Measurements from ENCODE around the gene PHIP. TPM values are rescaled to one million over a fixed set of nuclear protein-coding genes. Genes with fewer than 3 reads are reported as not detected.

PHIP gene
- polyA plus RNA-seq, 3 donors = 3.2 to 10.8 (median 5.1) TPM

GRCh38 chr6:78986161-78986560 lies 91.9 kb downstream of the PHIP start:
- H3K27me3 ChIP-seq (ENCODE audit: control insufficient read depth in 2 of 2, insufficient read depth in 2 of 2, low read length in 2 of 2) = no peaks in the 10 kb centered on the region
- WGBS (ENCODE audit: insufficient coverage) = no CpG with 5 or more reads among the region's 1 CpG
- H4K20me1 ChIP-seq (ENCODE audit: insufficient read depth, low read length) = peaks cover 4% of the 10 kb centered on the region
- no peak for TF ChIP-seq CTCF (IDR thresholded peaks at IDR 0.05)
- no peak overlapping the region for H3K4me2 ChIP-seq (replicated peaks; ENCODE audit: extremely low read depth, low read length, poor library complexity, severe bottlenecking)
- no peaks in the 10 kb centered on the region for H3K9me3 ChIP-seq (replicated peaks in 1 of 2; ENCODE audit: control insufficient read depth in 1 of 2, insufficient read depth in 1 of 2, low read length in 2 of 2)
- H3K4me3 Mint-ChIP-seq = no peak overlapping the region
- H3K27ac Mint-ChIP-seq = no peak overlapping the region
- no peaks in the 10 kb centered on the region for H3K27me3 Mint-ChIP-seq (ENCODE audit: low read depth in 3 of 3)
- H3K4me1 Mint-ChIP-seq = no peaks in the 10 kb centered on the region
- no peak overlapping the region for H3K4me3 ChIP-seq (replicated peaks in 1 of 3; ENCODE audit: low read depth in 2 of 3, low read length in 3 of 3)
- peaks cover 98 to 100% of the 10 kb centered on the region in 2 donors for H3K36me3 ChIP-seq (replicated peaks in 1 of 2; ENCODE audit: control insufficient read depth in 1 of 2, insufficient read depth in 2 of 2, low read length in 2 of 2)
- DNase-seq = no peak
- intact Hi-C loops (cut with micrococcal nuclease) = no loop called here
- no peak overlapping the region for H3K9ac ChIP-seq (ENCODE audit: insufficient read depth, low read length, poor library complexity, severe bottlenecking)
- H2AFZ ChIP-seq (ENCODE audit: insufficient read depth, low read depth, low read length, poor library complexity, severe bottlenecking) = no peak overlapping the region
- no peak overlapping the region for H3K27ac ChIP-seq (ENCODE audit: low read depth in 1 of 2, low read length in 2 of 2)
- no peaks in the 10 kb centered on the region for H3K9me3 Mint-ChIP-seq
- H3K4me1 ChIP-seq (ENCODE audit: control insufficient read depth in 1 of 2, insufficient read depth in 2 of 2, low read length in 2 of 2) = no peaks in the 10 kb centered on the region
- H3K36me3 Mint-ChIP-seq = peaks cover 79 to 82% of the 10 kb centered on the region in 2 donors
- H3K79me2 ChIP-seq (ENCODE audit: insufficient read depth, low read length) = no peaks in the 10 kb centered on the region

GRCh38 chr6:78984225-78984950 lies 93.7 kb downstream of the PHIP start:
- no peaks in the 10 kb centered on the region for H3K9me3 Mint-ChIP-seq
- intact Hi-C loops (cut with micrococcal nuclease) = no loop called here
- Histone ChIP-seq H3K4me2 (replicated peaks; ENCODE audit: extremely low read depth, low read length, poor library complexity, severe bottlenecking) (no peak overlapping the region), H3K79me2 (ENCODE audit: insufficient read depth, low read length) (peaks cover 6% of the 10 kb centered on the region), H3K4me1 (ENCODE audit: control insufficient read depth in 1 of 2, insufficient read depth in 2 of 2, low read length in 2 of 2) (no peaks in the 10 kb centered on the region), H2AFZ (ENCODE audit: insufficient read depth, low read depth, low read length, poor library complexity, severe bottlenecking) (no peak overlapping the region), H3K9ac (ENCODE audit: insufficient read depth, low read length, poor library complexity, severe bottlenecking) (no peak overlapping the region), H3K9me3 (replicated peaks in 1 of 2; ENCODE audit: control insufficient read depth in 1 of 2, insufficient read depth in 1 of 2, low read length in 2 of 2) (no peaks in the 10 kb centered on the region), H4K20me1 (ENCODE audit: insufficient read depth, low read length) (peaks cover 10% of the 10 kb centered on the region), H3K27ac (ENCODE audit: low read depth in 1 of 2, low read length in 2 of 2) (no peak overlapping the region), H3K27me3 (ENCODE audit: control insufficient read depth in 2 of 2, insufficient read depth in 2 of 2, low read length in 2 of 2) (no peaks in the 10 kb centered on the region), H3K4me3 (replicated peaks in 1 of 3; ENCODE audit: low read depth in 2 of 3, low read length in 3 of 3) (no peak overlapping the region), H3K36me3 (replicated peaks in 1 of 2; ENCODE audit: control insufficient read depth in 1 of 2, insufficient read depth in 2 of 2, low read length in 2 of 2) (peaks cover 98 to 100% of the 10 kb centered on the region in 2 donors)
- H3K4me3 Mint-ChIP-seq = no peak overlapping the region
- TF ChIP-seq CTCF (IDR thresholded peaks at IDR 0.05) = no peak
- no peak overlapping the region for H3K27ac Mint-ChIP-seq
- WGBS (ENCODE audit: insufficient coverage) = 92% methylated on average over 2 of the region's 4 CpGs
- peaks cover 76% of the 10 kb centered on the region in 2 donors for H3K36me3 Mint-ChIP-seq
- H3K4me1 Mint-ChIP-seq = no peaks in the 10 kb centered on the region
- no peak for DNase-seq
- no peaks in the 10 kb centered on the region for H3K27me3 Mint-ChIP-seq (ENCODE audit: low read depth in 3 of 3)

Data from CD14-positive monocyte (primary cell).